HG03066 (cell line): ENCODE data around the gene PRR14.
A peak's percentile ranks its signal among the peaks of the same experiment; 100 is the strongest.

Experiments
- ATAC-seq: cut with Tn5 transposase; IDR thresholded peaks from one replicate; pipeline ENCODE4 v1.9.1; 2021; ENCODE audit warnings: low read depth; ENCODE audit not compliant: unreplicated experiment

The PRR14 gene

GRCh38 chr16:30650369-30651123 is at the start of gene PRR14:
Gene PRR14 (plus strand): TSS chr16:30650960. CDS start chr16:30651646, 686 bp downstream.
- ATAC-seq, result peak; percentile 75

DNA sequence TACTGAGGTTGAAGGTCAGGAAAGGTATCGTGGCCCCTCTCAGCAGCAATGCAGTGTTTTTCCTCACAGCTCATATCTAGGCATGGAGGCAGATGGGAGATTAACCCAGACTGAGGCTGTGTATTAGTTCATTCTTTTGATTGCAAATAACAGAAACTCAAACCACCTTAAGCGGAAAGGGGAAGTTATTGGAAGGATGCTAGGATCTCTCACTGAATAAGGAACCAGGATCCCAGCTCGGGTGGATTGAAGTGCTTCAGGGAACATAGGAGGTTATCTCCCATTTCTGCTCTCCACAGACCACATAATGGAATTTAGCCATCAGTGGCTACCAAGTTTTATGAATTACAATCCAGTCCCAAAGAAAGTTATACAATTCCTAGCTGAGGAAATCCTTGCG is 48.8 kb upstream of the PRR14 start:
- no peak for ATAC-seq

DNA sequence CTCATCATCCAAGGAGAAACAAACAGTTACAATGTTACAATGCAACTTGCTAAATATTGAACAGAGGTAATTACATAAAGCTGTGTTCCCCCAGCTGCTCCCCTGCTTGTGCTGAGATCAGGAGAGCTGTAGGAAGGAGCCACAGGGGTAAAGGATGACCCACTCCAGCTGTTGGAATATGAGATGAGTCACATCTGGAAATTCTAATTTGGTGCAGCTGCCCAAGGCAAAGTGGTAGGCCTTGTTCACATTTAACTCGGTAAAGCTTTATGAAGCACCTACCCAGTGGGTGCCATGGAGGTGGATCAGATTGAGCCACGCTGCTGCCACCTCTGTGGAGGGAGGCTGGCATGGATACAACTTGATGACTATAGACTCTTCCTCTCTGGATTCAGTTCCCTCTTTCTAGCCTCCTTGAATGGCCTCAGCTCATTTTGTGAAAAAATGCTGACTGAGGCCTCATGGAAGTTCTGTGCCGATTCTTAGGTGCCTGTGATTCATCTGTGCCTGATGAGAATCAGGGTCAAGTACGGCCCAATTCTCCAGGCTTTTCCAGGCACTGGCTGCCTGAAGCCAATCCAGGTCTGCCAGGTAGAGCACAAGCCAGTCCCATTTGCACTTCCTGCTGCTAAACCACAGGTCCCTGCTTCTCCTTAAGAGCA is 48.0 kb upstream of the PRR14 start:
- no peak for ATAC-seq

GRCh38 chr16:30603945-30604315 is 46.8 kb upstream of the PRR14 start:
- no peak for ATAC-seq

- no peak for ATAC-seq
These were observed 46.3 kb upstream of the PRR14 start for GRCh38 chr16:30604316-30604947.

- ATAC-seq, result no peak
These were observed 45.6 kb upstream of the PRR14 start for GRCh38 chr16:30605158-30605557.

DNA sequence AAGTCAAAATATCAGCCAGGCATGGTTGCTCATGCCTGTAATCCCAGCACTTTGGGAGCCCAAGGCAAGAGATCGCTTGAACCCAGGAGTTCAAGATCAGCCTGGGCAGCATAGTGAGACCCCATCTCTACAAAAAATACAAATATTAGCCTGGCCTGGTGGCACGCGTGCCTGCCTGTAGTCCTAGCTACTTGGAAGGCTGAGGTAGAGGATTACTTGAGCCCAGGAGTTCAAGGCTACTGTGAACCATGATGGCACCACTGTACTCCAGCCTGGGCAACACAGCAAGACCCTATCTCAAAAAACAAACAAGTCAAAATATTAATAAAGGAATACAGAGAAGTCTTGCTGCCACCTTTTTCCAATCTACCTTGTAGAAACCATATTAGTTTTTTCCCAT is 44.8 kb upstream of the PRR14 start:
- ATAC-seq, result no peak

DNA sequence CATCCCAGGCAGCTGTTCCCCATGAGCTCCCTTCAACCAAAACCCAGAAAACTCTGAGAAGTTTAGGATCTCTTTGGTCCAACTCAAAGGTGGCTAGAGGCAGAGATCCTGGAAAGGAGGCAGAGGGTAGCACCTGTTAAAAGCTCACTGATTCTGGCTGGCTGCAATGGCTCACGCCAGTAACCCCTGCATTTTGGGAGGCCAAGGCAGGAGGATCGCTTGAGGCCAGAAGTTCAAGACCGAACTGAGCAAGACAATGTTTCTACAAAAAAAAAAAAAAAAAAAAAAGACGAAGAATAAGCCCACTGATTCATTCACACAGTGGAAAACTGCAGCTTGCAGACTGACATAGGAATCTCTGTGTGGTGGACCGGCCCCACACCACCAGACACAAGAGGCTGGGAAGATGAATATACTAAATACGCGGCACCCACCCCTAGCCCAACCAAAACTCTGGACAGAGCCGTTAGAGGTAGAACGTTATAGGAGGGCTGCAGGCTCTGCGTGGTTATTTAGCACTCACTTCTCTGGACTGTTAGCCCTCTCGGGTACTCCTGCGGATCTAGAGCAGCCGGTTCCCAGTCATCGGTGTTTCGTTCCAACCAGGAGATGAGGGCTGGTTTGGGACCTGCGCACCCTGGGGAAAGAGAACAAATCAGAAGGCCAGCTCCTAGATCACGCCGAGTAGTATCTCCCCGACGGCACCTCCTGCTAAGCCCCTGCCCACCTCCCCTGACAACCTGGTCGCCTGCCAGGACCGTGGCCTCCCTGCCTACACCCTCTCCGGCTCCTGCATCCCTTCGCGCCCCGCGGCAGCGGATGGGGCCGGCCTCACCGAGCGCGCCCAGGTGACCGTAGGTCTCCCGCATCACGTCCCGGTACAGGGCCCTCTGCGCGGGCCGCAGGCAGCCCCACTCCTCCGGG is 41.5 kb upstream of the PRR14 start:
- peak; percentile 30 for ATAC-seq

DNA sequence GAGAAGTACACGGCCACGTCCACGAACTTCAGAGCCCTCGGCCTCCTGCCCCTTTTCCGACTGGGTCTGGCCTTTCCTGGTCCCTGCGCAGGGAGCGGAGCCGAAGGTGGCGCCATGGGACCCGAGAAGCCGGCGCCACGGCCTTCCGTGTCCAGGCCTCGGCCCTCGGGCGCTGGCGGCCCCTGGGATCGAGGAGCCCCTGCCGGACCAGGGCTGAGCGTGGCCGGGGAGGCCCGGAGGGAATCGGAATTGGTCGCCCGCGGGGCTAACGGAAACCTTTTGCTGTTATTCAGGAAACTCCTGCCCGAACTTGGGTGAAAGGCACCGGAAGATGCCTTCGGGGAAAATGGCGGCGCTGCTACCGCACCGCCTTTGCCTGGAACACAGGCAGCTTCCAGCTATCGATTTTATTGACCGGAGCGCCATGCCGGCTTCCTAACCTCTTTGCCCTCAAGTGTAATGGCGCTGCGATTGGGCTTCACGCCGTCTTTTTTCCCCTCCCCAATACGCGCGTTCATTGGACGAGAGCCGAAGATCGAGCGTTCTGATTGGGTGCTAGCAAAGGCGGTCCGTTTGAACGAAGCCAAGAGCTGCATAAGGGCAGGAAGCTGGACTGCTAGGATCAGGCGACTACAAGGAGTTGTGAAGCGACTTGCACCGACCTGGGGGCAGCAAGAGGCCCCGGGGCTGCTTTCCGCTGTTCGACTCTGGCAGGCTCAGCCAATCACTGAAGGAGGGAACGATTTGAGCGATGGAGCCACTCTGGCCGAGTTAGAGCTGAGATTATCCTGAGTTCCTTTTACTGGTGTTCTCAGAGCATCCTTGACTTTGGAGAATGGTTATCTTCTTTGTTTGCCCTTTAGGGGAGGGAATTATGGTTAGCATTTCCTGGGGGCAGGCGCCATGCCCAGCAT is 40.6 kb upstream of the PRR14 start, which contains the start of gene ZNF689:
ZNF689 (minus strand) TSS at position 464 of the 914 bp plus-strand sequence; CDS start at position 116, 348 bp downstream.
- ATAC-seq, result peak; percentile 81

- ATAC-seq, result no peak
These were observed 35.2 kb upstream of the PRR14 start for GRCh38 chr16:30615358-30616091.

DNA sequence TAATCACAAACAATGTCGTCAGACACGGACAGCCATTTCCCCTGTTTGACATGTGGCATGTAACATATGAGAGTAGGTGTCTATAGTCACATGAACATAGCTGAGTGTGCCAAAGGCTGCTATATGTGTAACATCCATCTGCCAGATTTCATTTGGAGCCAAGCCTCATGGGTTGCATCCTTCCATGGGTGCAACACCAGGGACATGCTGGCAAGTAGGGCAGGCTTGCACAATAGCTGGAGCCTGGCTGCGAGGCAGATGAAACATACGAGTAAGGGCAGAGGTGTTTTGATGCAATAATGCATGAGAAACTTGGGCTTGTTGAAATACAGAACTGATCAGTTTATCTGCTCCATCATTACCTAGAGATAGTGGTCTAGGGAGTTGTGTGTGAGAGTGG is 31.6 kb upstream of the PRR14 start:
- no peak for ATAC-seq

- no peak for ATAC-seq
These were observed 31.1 kb upstream of the PRR14 start for GRCh38 chr16:30619638-30620037.

DNA sequence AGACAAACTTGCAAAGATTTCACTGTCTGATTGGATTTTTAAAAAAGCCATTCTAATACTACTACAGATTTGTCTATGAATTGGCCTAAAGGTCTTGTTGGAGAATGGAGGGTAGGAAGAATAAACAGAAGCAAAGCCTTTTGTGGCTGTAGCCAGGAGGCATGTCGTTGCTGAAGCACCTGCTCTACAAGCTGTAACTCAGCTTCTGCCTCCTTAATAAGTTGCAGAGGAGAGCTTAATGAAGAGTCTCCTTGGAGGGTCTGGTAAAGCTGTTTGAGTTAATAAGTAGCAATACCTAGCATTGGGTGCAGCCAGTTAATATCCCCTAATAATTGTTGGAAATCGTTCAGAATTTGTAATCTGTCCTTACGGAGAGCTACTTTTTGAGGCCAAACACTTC is 30.6 kb upstream of the PRR14 start:
- ATAC-seq, result no peak

- no peak for ATAC-seq
These were observed 29.0 kb upstream of the PRR14 start for GRCh38 chr16:30621765-30622164.

- no peak for ATAC-seq
These were observed 28.2 kb upstream of the PRR14 start for GRCh38 chr16:30622455-30623032.

DNA sequence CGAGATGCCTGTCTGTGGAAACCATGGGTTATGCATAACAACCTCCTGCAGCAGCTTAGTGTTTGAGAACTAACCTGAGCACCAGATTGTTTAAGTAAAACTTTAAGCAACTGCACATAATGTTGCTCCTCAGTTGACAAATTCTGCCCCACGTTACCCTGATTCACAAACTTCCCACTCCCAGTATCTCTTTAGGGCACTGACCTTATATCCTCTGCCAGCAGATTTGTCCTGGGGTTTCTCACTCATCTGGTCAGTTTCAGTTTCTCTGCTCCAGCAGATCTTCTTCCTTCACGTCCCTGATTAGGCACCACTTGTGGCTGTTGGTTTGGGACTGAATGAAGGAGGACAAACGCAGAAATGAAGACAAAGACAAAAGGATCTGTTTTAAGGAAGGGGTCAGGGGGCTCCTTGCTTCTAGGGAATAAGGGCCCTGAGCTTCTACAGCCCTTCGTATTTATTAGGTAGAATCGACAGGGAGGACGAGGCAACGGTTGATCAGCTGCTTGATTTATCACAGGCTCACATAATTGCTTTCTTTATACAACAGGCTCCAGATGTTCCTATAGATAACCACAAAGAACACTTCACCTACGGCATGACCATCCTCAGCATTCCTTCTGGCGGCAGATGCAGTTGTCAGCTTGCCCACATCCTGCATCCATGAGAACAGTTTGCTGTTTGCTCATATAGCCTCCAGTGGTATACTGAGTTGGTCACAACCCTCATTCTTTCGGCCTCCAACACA is 27.1 kb upstream of the PRR14 start:
- no peak for ATAC-seq

GRCh38 chr16:30626236-30626635 is 24.5 kb upstream of the PRR14 start:
- no peak for ATAC-seq
